Measurements from ENCODE around the gene WDFY4. TPM values are rescaled to one million over a fixed set of nuclear protein-coding genes. Genes with fewer than 3 reads are reported as not detected.

The WDFY4 gene
- total and polyA plus RNA-seq, 9 of the 15 experiments (the other 6 are each of a cell fraction or from before 2014, with no cell fraction given) = 0.01 to 0.02 (median 0.01) TPM; not detected in 6

GRCh38 chr10:48872234-48872633, 187.6 kb downstream of the WDFY4 start:
- POLR2A ChIA-PET = interaction anchor here (1.8 kb wide), 1 partner anchor 11 kb away, joined by 4 read pairs; no protein-coding TSS in a partner anchor
- Histone ChIP-seq H3K27ac (ENCODE audit: extremely low read depth, low read depth, low read length) (no peak overlapping the region), H3K9me3 (replicated peaks; ENCODE audit: control insufficient read depth, insufficient read depth, low read depth, low read length) (no peaks in the 10 kb centered on the region), H3K4me2 (ENCODE audit: insufficient read depth, low read length) (no peak overlapping the region), H3K79me2 (ENCODE audit: control insufficient read depth, insufficient read depth, low read length) (no peaks in the 10 kb centered on the region), H3K36me3 (ENCODE audit: control insufficient read depth, insufficient read depth, low read length) (no peaks in the 10 kb centered on the region), H3K9me1 (ENCODE audit: control insufficient read depth, insufficient read depth, low read length) (no peaks in the 10 kb centered on the region), H3K9ac (ENCODE audit: insufficient read depth in 1 of 2, low read depth in 2 of 2, low read length in 2 of 2) (no peak overlapping the region), H3K4me1 (replicated peaks in 1 of 2; ENCODE audit: control insufficient read depth in 2 of 2, insufficient read depth in 2 of 2, low read length in 2 of 2) (no peaks in the 10 kb centered on the region), H3K27me3 (ENCODE audit: control insufficient read depth in 2 of 2, insufficient read depth in 2 of 2, low read length in 2 of 2) (peaks cover 0 to 7% of the 10 kb centered on the region in 2 experiments; a peak in 1 of 5 replicates), H4K20me1 (replicated peaks; ENCODE audit: control insufficient read depth, insufficient read depth, low read length) (no peaks in the 10 kb centered on the region), H3K4me3 (no peak overlapping the region), H2AFZ (ENCODE audit: low read depth, low read length) (no peak overlapping the region)
- WGBS (ENCODE audit: insufficient coverage, low coverage, missing lambda C conversion rate) = 0% methylated on average over 1 of the region's 1 CpG
- in situ Hi-C loops (cut with MboI) = no loop called here
- DNase-seq (ENCODE audit: extremely low read depth in 1 of 4, low spot score in 3 of 4) (no peak), FAIRE-seq (no peak), ATAC-seq (no peak)
- no TSS peak for BruUV-seq (replicated peaks)
- TF ChIP-seq ZNF253 (CRISPR knock-in tag; conservative IDR thresholded peaks at IDR 0.05) (no peak), CXXC5 (CRISPR knock-in tag; IDR thresholded peaks at IDR 0.05) (no peak), UBTF (IDR thresholded peaks at IDR 0.05; ENCODE audit: borderline replicate concordance in 1 of 2, low read depth in 2 of 2, low read length in 2 of 2) (no peak), ATF7 (IDR thresholded peaks at IDR 0.05) (no peak), ZNF324 (CRISPR knock-in tag; IDR thresholded peaks at IDR 0.05) (no peak), ATF6 (CRISPR knock-in tag; IDR thresholded peaks at IDR 0.05) (no peak), EZH2 (IDR thresholded peaks at IDR 0.05; ENCODE audit: borderline replicate concordance, low read depth, low read length) (no peak), MAFK (IDR thresholded peaks at IDR 0.05; ENCODE audit: low read length) (no peak), FOSL1 (tag; conservative IDR thresholded peaks at IDR 0.05) (no peak), HCFC1 (IDR thresholded peaks at IDR 0.05; ENCODE audit: low read depth, low read length) (no peak), MCM7 (IDR thresholded peaks at IDR 0.05) (no peak), ZNF551 (CRISPR knock-in tag; IDR thresholded peaks at IDR 0.05) (no peak), MECOM (CRISPR knock-in tag; IDR thresholded peaks at IDR 0.05) (no peak), MTF1 (CRISPR knock-in tag; IDR thresholded peaks at IDR 0.05; ENCODE audit: borderline replicate concordance) (no peak)
- TF ChIP-seq, protein P1, sequence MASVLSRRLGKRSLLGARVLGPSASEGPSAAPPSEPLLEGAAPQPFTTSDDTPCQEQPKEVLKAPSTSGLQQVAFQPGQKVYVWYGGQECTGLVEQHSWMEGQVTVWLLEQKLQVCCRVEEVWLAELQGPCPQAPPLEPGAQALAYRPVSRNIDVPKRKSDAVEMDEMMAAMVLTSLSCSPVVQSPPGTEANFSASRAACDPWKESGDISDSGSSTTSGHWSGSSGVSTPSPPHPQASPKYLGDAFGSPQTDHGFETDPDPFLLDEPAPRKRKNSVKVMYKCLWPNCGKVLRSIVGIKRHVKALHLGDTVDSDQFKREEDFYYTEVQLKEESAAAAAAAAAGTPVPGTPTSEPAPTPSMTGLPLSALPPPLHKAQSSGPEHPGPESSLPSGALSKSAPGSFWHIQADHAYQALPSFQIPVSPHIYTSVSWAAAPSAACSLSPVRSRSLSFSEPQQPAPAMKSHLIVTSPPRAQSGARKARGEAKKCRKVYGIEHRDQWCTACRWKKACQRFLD (CRISPR knock-in tag; IDR thresholded peaks at IDR 0.05) = no peak
- CTCF ChIA-PET (ENCODE audit: low intra/inter-chr PET ratio) = no interaction called here
- intact Hi-C loops (cut with micrococcal nuclease) = no loop called here
